Natural killer cell (primary cell): ENCODE measurements around the gene SLC30A2. TPM values are rescaled to one million over a fixed set of nuclear protein-coding genes. Genes with fewer than 3 reads are reported as not detected.

Experiments used
- ATAC-seq, 3 donors: fragments of 150-1000 bp in 2 of 3; fragments of 200-7000 bp in 1 of 3; cut with Tn5 transposase; 1 replicate in 1 of 3; 2 replicates in 2 of 3; pipeline ENCODE4 v1.10.0; 2021; ENCODE audit warnings: mild to moderate bottlenecking in 2 of 3, moderate library complexity in 2 of 3
- DNase-seq, 2 donors: peaks; one replicate each; pipeline versions ENCODE4 v3.0.0 to v3.0.0-alpha.2; 2013 to 2021; ENCODE audit warnings: mixed read lengths in 1 of 2
- H3K27ac ChIP-seq: one replicate; pipeline ENCODE4 v1.5.1; 2013; ENCODE audit warnings: mild to moderate bottlenecking, low read length
- H3K27me3 ChIP-seq: one replicate; pipeline ENCODE4 v1.6.1; 2013; ENCODE audit warnings: low read length; ENCODE audit not compliant: control insufficient read depth, insufficient read depth
- H3K36me3 ChIP-seq: one replicate; pipeline ENCODE4 v1.6.1; 2013; ENCODE audit warnings: low read length; ENCODE audit not compliant: control insufficient read depth, insufficient read depth
- H3K4me1 ChIP-seq: one replicate; pipeline ENCODE4 v1.6.1; 2013; ENCODE audit warnings: low read length; ENCODE audit not compliant: control insufficient read depth, insufficient read depth
- H3K4me3 ChIP-seq: one replicate; pipeline ENCODE4 v1.5.1; 2013; ENCODE audit warnings: low read length
- H3K9me3 ChIP-seq: one replicate; pipeline ENCODE4 v1.6.1; 2013; ENCODE audit warnings: low read length; ENCODE audit not compliant: control insufficient read depth, insufficient read depth
- H3K27ac Mint-ChIP-seq, 2 donors: one replicate each; pipeline ENCODE4 v1.8.0; 2022; ENCODE audit warnings: mild to moderate bottlenecking in 2 of 2, mixed read lengths in 2 of 2, moderate library complexity in 1 of 2
- H3K27me3 Mint-ChIP-seq, 2 donors: one replicate each; pipeline ENCODE4 v1.8.0; 2022; ENCODE audit warnings: low read depth in 2 of 2, mixed read lengths in 2 of 2
- H3K36me3 Mint-ChIP-seq: one replicate; pipeline ENCODE4 v1.8.0; 2022; ENCODE audit warnings: mixed read lengths
- H3K4me1 Mint-ChIP-seq, 2 donors: one replicate each; pipeline ENCODE4 v1.8.0; 2022; ENCODE audit warnings: mixed read lengths in 2 of 2
- H3K4me3 Mint-ChIP-seq: one replicate; pipeline ENCODE4 v1.8.0; 2022; ENCODE audit warnings: mild to moderate bottlenecking, moderate library complexity, mixed read lengths
- H3K9me3 Mint-ChIP-seq, 2 donors: one replicate each; pipeline ENCODE4 v1.8.0; 2022; ENCODE audit warnings: mixed read lengths in 2 of 2
- WGBS: methylation state at CpG from one replicate; pipeline ENCODE4 v1.1.7; 2013; ENCODE audit warnings: missing lambda C conversion rate; ENCODE audit not compliant: insufficient coverage; 5-methylcytosine and 5-hydroxymethylcytosine counted together
- intact Hi-C: fragments of 100-400 bp; cut with micrococcal nuclease; formaldehyde crosslinking; loops from one replicate; pipeline ENCODE4 v1.14.2; 2022
- total RNA-seq, 4 donors: library from RNA; stranded (reverse); fragments of 120-200 nt in 1 of 4; gene quantifications; one replicate each; pipeline versions ENCODE4 v1.2.3 to v1.2.4, GENCODE V29; 2013 to 2022
- TF ChIP-seq, protein P1 (sequence below): fragments of 200-600 bp; IDR thresholded peaks from one replicate; pipeline ENCODE4 v1.8.0; 2022; ENCODE audit warnings: antibody characterized with exemption

Gene SLC30A2
- total RNA-seq, 3 donors from 2014 or later (not counting 1 experiment from before 2014, with no cell fraction given): not detected

DNA sequence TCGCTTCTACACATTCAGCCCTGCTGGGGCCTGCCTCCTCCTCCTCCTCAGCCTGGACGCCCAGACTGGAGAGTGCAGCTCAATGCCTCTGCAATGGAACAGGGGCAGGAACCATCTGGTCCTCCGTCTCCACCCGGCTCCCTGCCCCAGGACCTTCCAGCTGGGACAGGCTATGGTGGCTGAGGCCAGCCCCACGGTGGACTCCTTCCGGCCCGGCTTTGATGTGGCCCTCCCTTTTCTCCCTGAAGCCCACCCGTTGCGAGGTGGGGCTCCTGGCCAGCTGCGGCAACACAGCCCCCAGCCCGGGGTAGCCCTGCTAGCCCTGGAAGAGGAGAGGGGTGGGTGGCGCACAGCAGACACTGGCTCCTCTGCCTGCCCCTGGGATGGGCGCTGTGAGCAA lies 22.9 kb downstream of the SLC30A2 start:
- Histone ChIP-seq H3K27me3 (no peaks in the 10 kb centered on the region), H3K36me3 (no peaks in the 10 kb centered on the region), H3K9me3 (no peaks in the 10 kb centered on the region), H3K4me1 (peaks cover 6% of the 10 kb centered on the region), H3K4me3 (no peak overlapping the region), H3K27ac (no peak overlapping the region)
- TF ChIP-seq, protein P1, sequence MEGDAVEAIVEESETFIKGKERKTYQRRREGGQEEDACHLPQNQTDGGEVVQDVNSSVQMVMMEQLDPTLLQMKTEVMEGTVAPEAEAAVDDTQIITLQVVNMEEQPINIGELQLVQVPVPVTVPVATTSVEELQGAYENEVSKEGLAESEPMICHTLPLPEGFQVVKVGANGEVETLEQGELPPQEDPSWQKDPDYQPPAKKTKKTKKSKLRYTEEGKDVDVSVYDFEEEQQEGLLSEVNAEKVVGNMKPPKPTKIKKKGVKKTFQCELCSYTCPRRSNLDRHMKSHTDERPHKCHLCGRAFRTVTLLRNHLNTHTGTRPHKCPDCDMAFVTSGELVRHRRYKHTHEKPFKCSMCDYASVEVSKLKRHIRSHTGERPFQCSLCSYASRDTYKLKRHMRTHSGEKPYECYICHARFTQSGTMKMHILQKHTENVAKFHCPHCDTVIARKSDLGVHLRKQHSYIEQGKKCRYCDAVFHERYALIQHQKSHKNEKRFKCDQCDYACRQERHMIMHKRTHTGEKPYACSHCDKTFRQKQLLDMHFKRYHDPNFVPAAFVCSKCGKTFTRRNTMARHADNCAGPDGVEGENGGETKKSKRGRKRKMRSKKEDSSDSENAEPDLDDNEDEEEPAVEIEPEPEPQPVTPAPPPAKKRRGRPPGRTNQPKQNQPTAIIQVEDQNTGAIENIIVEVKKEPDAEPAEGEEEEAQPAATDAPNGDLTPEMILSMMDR: no peak
- H3K9me3 Mint-ChIP-seq: no peaks in the 10 kb centered on the region
- ATAC-seq (no peak), DNase-seq (no peak)
- peaks cover 5 to 8% of the 10 kb centered on the region in 2 donors for H3K4me1 Mint-ChIP-seq
- H3K4me3 Mint-ChIP-seq: no peak overlapping the region
- H3K27me3 Mint-ChIP-seq: peaks cover 0 to 10% of the 10 kb centered on the region in 2 donors
- H3K27ac Mint-ChIP-seq: no peak overlapping the region
- WGBS: 91% methylated on average over 13 of the region's 13 CpGs
- intact Hi-C loops: no loop called here
- no peaks in the 10 kb centered on the region for H3K36me3 Mint-ChIP-seq

DNA sequence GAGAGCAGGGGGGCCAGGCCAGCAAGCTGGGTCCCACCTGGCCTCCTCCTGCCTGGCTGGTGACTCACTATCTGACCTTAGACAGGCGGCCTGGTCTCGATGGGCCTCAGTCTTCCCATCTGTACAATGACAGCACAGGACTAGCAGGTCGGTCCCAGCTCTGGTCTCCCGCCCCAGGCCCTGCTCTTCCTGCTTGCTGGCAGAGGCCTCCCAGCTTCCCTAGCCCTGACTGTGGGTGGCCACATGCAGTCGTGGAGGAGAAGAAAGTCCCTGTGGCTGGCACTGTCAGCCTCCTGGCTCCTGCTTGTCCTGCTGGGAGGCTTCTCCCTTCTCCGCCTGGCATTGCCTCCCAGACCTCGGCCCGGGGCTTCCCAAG lies 23.5 kb downstream of the SLC30A2 start:
- H3K27me3 Mint-ChIP-seq: peaks cover 0 to 10% of the 10 kb centered on the region in 2 donors
- Histone ChIP-seq H3K36me3 (no peaks in the 10 kb centered on the region), H3K9me3 (no peaks in the 10 kb centered on the region), H3K27me3 (no peaks in the 10 kb centered on the region), H3K27ac (no peak overlapping the region), H3K4me3 (no peak overlapping the region), H3K4me1 (peaks cover 6% of the 10 kb centered on the region)
- no peak for ATAC-seq
- DNase-seq: no peak
- no peak overlapping the region for H3K4me3 Mint-ChIP-seq
- H3K27ac Mint-ChIP-seq: no peak overlapping the region
- TF ChIP-seq, protein P1: no peak
- H3K9me3 Mint-ChIP-seq: no peaks in the 10 kb centered on the region
- H3K36me3 Mint-ChIP-seq: no peaks in the 10 kb centered on the region
- H3K4me1 Mint-ChIP-seq: peaks cover 5 to 8% of the 10 kb centered on the region in 2 donors
- intact Hi-C loops: no loop called here
- WGBS: 91% methylated on average over 8 of the region's 8 CpGs

DNA sequence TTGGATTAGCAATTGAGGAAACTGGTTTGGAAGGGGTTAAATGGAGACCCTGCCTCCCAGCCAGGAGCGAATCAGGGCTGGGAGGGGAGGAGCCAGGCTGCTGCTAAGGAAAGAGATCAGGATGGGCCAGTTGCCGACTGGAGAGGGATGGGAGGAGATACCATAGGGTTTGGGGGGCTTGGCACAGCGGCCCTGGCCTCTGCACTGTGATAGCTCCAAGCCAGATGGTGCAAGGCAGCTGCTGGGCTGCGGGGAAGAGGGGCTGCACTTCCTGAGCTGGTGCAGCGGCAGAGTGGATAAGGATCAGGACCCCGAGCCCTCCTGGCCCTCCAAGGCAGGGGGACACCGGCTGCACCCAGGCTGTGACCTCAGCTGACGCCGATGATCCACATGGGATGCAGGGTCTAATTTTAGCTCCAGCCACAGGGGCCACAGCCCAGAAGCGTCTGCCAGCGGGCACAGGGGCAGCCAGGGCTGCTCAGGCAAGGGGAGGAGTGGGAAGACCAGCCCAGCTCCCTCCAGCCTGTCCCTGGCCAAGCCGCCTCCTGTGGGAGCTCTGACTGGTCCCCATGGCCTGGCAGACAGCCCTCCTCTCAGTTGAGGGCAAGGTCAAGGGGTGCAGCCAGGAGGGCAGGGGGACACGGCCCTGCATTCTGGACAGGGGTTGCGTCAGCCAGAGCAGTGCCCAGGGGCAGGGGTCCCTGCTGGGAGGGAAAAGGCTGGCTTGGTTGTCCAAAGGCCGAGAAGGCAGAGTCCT lies 24.1 kb downstream of the SLC30A2 start, which contains the start of gene EXTL1:
EXTL1 (plus strand) TSS at position 129 of the 757 bp plus-strand sequence. CDS start 872 bp downstream, outside the sequence.
- H3K36me3 ChIP-seq: no peaks in the 10 kb centered on the region
- DNase-seq (no peak), ATAC-seq (no peak)
- WGBS: 72% methylated on average over 15 of the region's 15 CpGs
- H3K4me1 ChIP-seq: peaks cover 6% of the 10 kb centered on the region
- Mint-ChIP-seq H3K4me1 (peaks cover 5 to 8% of the 10 kb centered on the region in 2 donors), H3K27me3 (peaks cover 0 to 10% of the 10 kb centered on the region in 2 donors), H3K27ac (no peak within 1 kb of the TSS), H3K4me3 (no peak within 1 kb of the TSS), H3K9me3 (no peaks in the 10 kb centered on the region), H3K36me3 (no peaks in the 10 kb centered on the region)
- TF ChIP-seq, protein P1: no peak
- H3K4me3 ChIP-seq: no peak within 1 kb of the TSS
- intact Hi-C loops: no loop called here
- H3K27ac ChIP-seq: no peak within 1 kb of the TSS
- no peaks in the 10 kb centered on the region for H3K27me3 ChIP-seq
- H3K9me3 ChIP-seq: no peaks in the 10 kb centered on the region
